Measurements from ENCODE around the gene SLC38A3.
"Not testable (repeated sequence)": the region's sequence is repeated elsewhere in the genome, so short reads cannot be mapped to it uniquely, and the experiment has no call there.

Gene SLC38A3

DNA sequence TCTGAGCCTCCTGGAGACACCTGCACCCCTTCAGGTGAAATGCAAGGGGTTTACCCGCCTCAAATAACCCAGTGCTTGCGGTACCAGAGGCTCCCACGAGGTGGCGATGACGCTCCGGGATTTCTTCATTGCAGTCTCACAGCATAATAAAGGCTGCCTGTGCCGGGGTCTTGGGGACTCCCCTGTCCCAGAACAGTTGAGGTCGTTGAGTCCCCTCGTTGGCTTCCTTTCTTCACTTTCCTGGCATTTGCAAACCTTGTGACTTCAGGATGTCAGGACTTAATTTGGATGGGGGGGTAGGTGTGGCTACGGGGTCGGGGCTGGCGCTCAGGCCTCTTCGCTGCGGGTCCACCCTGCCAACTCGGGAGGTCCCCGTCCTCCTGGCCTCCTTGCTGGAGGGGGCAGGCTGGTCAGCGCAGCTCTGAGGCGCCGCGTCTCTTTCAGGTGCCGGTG lies 12.4 kb upstream of the SLC38A3 start:
- peak; percentile 85 for DNase-seq

DNA sequence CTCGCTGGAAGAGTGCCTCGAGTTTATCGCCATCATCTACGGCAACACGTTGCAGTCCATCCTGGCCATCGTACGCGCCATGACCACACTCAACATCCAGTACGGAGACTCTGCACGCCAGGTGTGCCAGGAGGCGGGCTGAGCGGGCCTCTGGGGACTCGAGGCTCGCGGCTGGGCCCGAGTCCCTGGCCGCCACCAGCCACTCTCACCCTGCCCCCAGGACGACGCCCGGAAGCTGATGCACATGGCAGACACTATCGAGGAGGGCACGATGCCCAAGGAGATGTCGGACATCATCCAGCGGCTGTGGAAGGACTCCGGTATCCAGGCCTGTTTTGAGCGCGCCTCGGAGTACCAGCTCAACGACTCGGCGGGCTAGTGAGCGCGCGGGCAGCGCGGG lies 11.8 kb upstream of the SLC38A3 start:
- DNase-seq, result no peak

DNA sequence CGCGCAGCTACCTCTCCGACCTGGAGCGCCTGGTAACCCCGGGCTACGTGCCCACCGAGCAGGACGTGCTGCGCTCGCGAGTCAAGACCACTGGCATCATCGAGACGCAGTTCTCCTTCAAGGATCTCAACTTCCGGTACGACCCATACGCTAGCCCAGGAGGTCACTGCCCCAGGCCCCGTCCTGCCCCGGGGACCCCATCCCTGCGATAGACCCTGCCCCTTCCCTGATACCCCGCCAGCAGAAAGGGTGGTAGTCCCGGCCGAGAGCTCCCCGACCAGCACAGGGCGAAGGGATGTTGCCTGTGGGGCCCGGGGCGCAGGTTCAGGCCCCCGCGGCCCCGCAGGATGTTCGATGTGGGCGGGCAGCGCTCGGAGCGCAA lies 11.3 kb upstream of the SLC38A3 start:
- DNase-seq, result no peak

DNA sequence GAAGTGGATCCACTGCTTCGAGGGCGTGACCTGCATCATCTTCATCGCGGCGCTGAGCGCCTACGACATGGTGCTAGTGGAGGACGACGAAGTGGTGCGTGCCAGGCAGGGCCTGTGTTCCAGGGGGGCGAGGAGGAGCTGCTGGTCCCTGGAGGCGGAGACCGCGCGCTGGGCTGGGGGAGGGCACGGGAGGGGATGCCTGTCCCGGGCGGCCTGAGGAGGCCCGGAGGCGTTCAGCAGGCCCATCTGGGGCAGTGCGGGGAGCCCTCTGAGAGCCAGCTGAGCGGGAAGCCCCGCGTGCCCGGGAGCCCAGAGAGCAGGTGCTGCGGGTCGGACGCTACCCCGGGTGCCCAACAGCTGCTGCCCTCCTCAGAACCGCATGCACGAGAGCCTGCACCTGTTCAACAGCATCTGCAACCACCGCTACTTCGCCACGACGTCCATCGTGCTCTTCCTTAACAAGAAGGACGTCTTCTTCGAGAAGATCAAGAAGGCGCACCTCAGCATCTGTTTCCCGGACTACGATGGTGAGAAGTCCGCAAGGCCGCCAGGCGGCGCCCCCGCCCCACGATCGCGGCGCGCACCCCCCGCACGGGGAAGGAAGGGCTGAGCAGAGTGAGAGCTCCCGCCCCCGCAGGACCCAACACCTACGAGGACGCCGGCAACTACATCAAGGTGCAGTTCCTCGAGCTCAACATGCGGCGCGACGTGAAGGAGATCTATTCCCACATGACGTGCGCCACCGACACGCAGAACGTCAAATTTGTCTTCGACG lies 10.8 kb upstream of the SLC38A3 start:
- peak; percentile 88 for DNase-seq

DNA sequence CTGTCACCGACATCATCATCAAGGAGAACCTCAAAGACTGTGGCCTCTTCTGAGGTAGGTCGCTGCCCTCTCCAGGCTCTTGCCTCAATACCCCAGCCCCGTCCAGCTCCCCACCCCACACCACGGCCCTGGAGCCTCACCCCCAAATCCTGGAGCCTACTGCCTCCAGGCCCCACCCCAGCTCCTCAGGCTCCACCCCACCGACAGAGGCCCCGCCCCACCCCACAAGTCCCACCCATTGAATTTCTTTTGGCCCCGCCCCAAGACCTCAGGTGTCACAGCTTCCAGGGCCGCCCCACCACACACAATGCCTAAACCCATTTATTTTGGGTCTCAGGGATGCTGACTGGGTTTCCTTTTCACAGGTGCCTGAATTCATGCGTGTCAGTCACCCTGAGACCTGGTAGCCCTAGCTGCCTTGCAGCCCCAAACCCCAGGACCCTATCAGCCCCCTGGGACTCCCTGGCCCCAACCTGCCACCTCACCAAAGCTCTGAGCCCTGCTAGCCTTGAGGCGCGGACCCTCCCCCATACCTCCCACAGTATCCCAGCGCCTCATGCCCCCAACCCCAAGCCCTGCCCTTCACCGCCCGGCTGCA lies 10.1 kb upstream of the SLC38A3 start:
- peak; percentile 57 for DNase-seq

DNA sequence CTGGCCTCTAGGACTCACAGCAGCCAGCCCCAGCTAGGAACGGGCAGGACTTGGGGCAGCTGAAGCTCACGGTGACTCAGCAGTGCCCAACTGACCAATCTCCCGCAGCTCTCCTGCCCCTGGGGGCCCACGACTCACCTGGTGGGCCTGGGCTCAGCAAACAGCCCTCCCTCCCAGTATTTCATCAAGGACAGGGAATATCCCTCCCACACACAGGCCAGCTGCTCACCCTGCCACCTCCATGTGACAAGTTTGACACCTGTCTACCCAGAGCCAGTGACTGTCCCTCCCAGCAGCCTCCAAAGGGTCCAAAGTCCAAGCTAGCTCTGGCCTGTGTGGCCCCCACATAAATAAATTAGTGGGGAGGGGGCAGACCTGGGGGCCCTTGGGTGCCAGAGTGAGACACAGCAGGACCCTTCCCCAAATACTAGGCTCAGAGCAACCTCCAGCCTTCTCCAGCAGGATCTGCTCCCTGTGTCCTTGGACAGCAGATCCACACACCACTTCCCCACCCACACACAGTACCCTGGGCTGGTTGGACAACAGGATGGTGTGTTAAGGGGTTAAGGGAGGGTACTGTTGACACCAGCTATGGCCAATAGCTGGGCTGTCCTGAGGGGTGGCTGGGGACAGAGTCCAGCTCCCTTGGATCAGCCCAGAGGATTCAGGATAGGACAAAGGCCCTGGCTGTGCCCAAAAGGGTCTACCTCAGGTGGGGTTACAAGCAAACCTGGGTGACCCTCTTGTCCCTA lies 9.4 kb upstream of the SLC38A3 start:
- DNase-seq, result no peak

DNA sequence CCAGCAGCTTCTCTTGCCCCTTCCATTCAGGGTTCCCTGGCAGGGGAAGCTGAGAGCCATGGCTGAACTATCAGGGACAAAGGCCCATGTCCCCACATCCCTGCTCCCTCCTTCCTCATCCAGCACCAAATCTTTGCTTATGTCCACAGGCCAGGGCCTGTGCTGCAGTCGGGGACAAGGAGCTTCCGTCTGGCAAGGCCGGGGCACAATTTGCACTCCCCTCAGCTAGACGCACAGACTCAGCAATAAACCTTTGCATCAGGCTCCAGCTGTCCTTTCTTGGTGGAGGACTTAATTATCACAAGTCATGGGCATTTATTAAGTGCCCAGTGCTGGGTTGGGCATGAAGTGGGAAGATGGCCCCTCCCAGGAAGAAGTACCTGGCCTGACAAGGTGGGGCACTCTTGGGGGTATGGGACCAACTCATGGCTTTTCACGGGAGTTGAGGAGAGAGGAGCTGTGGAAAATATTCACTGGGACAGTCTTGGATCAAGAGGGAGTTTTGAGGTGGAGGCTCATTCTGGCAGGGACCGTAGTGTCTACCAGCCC lies 8.7 kb upstream of the SLC38A3 start:
- DNase-seq, result no peak

DNA sequence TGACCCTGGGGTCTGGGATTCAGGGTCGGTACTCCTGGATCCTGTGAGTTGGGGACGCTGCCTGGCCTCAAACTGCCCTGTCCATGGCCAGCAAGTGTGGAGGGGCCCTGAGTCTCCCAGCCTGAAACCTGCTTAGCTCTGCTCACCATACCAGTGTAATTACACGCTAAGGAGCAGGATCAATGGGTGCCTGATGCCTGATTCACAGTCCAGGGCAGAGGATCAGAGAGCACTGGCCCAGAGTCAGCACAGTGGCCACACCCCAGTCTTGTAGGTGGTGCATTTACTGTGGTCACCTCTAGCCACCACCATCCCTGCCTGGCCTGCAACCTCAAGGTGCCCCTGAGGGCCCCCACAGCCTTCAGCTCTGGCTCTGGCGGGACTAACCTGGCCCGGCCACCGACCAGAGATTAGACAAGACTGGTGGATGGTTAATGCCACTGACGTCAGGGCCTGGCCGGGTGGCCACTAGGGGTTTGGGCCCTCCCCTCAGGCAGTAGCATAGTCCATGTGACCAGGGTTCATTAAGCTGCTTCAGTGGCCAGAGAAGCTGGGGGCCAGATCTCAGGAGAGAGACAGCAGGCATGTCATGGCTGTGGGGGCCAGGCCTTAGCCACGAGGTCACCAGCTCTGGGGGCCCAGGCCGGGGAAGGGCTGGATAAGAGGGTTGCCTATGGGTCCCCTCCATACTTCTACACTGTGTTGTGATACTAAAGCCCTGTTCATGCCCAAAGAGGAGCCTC lies 3.3 kb upstream of the SLC38A3 start:
- DNase-seq, result no peak

DNA sequence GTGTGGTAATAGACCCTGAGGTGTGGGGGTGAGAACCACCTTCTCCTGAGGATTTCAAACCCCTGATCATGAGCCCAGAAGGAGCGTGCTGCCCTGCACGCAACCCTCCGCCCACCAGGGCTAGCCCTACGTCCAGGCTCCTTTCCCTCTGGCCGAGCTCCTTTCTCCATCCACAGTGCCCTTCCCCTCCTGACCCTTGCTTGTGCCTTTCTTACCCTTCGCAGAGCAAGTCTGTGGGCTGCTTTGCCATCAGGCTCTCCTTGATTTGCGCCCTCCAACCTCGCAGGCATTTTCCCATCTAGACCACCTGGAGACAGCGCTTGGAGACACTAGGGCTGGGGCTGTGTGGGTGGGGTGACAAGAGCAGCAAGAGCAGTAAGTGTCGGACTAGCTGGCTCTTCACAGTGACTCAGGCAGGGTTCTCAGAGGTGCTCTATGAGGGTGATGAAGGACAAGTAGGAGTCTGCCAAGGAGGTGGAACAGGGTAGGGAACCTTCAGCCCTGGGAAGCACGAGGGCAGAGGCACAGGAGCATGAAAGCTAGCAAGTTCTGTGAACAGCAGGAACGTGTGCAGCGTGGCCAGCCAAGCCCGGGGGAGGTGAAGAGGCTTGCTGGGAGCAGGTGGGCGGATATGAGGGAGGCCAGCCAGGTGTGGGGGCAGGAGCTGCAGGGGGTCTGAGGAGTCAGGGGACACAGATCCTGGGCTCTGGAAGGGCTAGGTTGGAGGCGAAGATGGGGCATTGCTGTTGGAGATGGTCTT lies 2.5 kb upstream of the SLC38A3 start:
- no peak for DNase-seq

DNA sequence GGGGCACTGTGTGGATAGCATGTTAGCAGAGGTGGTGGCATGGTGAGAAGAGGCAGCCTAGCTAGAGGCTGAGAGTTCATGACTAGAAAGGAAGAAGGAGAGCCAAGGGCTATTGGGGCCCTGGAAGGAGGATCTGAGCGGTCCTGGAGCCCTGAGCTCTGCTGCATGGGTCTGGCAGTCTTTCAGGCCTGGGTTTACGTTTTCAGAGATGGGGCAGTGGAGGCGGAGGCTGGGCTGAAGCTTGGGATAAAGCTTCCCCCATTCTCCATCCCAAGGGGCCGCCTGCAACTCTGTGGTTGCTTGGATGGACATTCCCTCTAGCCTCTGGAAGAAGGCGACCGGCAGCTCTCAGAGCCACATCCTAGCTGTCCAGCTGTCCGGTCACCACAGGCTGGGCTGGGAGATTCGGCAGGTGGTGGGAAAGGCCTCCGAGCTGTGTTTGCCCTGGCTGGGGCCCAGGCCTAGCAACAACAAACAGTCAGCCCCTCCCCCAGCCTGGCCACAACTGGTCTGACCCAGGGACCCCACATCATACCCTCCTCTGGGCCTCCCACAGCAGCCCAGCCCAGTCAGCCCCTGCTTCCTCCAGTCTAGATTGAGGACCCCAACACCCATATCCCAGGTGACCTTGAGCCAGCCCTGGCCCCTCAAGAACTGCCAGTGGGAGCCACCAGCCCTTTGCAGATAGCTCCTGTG lies 1.8 kb upstream of the SLC38A3 start:
- DNase-seq, result no peak

DNA sequence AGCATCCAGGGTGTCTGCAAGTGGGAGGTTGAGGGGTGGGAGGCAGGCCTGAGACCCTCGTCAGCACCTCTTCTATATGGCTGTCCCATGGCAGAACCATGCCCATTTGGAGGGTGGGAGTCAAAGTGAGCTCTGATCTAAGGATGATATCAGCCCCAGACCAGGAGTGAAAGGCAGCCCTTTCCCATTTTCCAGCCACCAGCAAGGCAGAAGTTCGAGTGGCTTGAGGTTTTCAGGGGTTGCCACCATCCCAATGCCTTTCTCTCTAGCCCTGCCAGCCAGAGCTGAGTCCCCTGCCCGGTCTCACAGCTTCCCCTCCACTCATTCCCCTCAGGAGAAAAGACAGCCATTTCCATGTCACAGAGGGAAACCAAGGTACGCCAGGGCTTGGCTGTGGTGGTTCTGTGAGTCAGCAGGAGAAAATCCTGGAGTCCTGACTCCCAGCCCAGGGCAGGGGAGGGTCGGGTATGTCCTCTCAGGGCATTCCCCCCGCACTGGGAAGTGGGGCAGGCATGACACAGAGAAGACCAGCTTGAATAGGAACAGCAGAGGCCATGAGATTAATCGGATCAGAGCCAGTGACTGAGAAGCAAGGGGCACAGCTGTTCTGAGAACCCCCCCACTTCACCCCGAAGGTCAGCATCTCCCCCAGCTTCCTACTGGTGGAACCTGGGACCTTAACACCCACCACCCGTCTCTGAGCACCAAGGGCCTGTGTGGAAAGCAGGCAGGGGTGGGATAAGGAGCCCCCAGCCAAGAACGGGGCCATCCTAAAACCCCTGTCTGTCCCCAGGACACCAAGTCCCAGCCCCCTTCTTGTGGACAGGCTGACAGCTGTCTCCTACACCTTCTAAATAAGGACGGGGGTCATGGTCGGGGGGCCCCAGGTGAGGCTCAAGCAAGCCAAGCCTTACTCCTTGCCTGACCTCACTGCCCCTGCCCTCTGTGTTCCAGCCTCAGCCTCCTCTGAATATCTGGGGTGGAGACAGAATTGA lies 965 bp upstream of the SLC38A3 start:
- DNase-seq, result no peak

DNA sequence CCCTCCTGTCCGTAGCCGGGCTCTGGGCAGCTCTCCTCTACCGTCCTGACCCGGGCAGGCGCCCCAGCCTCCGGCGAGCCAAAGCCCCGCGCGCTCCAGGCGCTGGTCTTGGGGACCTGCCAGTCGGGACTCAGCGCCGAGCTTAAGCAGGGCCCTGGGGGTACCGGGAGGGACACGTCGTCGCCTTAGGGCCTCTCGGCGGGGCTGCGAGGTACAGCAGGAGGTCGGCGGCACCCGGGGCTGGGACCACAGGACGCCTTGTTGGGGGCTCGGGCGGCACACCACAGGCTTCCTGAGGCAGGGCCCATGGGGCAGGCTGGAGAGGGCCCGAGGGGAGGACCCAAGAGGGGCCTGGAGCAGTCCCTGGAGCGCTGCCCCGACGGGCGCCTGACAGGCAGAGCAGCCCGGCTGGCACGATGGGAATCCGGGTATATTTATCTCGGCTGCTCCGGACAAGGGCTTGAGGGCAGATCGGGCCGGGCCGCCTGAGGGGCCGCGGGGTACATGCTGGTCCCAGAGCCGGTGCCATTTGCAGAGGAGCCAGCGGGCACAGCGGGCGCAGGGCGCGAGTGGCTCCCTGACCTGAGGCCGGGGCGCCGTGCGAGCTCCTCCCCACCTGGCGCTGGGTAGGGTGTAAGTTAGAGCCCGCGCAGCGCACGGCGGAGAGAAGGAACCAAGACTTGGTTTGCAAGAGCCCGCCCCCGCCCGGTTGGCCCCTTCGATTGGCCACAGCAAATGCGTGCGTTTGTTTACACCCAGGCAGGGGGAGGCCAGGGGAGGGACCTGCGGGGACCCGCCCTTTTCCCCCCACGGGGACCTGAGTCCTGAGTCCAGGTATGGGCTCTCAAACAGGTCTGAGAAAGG lies 574 bp downstream of the SLC38A3 start:
- peak; percentile 34 for DNase-seq

DNA sequence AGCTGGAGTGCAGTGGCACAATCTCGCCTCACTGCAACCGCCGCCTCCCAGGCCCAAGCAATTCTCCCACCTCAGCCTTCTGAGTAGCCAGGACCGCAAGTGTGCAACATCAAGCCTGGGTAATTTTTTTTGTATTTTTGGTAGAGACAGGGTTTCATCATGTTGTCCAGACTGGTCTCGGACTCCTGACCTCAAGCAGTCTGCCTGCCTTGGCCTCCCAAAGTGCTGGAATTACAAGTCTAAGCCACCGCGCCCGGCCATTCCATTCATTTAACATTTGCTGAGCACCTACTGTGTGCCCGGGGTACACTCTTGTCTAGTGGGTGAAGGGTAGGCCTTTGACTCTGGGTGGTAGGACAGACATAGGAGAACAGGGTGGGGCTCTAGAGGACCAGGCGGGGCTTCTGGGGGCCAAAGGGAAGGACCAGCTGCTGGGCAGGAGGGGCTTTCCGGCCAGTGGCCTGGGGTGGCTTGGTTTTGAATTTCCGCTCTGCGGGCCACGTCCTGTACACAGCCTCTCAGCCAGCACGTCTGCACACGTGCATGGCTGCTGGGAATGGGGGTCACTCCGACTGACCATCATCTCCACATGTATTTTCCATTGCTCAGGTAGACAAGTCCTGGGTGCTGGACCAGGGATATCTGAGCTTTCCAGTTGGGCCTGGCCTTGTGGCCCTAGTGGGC lies 2.4 kb downstream of the SLC38A3 start:
- DNase-seq, result no peak

DNA sequence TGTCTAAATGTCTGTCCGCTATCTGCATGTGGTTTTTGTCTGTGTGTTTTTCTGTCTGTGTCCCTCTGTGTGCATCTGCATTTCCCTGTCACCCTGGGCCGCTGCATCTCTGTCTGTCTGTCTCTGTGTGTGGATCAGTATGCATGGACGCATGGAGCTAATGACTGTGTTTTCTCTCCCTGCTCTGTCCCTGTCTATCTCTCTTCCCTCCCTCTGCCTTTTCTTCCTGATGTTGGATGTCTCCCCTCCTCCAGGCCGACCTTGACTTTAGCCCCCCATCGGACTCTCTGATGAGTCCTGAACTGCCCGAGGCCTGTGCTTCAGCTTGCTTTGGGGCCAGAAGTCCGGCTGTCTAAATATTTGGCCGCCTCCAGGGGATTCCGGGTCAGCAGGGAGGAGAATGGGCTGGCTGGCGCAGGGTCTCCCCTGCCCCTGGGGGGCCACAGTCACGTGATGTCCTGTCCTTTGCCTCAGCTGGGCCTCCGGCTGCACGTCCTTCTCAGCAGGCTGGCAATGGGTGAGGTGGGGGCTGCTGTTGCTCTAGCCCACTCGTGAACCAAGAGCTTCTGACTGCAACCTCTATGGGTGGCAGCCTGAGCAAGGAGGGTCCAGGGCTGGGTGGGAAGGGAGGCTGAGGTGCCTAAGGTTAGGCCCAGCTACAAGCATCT lies 3.7 kb downstream of the SLC38A3 start:
- DNase-seq, result no peak

DNA sequence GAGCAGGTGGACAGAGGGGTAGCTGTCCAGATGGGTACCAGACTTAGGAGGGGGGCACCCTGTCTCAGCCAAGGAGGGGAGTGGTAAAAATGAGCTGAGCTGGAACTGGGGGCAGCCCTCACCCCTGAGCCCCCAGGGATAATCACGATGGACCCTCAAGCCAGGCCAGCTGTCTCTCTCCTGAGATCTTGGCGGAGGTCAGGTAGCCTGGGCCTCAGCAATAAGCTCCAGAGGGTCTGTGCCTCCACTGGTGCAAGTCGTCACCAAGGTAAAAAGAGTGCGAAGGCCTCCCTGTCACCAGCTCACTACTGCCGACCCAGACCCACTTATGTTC lies 5.1 kb downstream of the SLC38A3 start:
- DNase-seq, result no peak

DNA sequence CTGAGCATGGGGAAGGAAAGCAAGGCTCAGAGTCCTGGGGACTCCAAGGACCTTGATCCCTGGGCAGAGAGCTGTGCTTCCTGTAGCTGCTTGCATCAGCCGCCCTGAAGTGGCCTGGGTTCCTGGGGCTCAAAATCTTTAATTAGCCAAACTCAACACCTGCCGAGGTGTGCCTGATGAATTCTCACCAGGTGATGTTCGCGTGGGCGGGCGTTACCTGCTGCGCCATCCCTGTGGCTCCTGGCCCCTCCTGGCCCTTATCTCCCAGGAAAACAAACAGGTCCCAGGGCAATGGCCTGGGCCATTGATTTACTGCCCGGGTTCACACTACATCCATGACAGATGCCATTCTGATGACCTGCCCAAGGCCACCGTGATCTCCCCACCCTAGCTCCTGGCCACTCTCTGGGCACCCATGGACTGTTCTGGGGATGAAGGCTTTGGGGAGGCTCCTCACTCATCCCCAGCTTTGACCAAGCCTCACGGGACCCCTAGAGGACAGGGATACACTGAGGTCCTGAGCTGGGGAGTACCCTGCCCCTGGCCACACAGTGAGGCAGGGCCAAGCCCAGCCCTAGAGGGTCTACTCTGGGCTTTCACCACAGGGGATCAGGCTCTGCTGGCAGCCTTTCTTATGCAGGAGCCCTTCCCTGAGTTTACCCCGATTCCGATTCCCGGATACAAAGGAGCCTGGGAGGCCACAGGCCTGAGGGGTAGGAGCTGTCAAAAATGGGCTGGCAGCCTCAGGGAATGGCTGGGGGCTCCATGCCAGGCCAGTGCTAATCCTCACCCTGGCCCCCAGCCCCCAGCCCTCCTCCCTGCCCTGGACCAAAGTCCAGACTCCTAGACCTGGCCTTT lies 5.7 kb downstream of the SLC38A3 start:
- no peak for DNase-seq

DNA sequence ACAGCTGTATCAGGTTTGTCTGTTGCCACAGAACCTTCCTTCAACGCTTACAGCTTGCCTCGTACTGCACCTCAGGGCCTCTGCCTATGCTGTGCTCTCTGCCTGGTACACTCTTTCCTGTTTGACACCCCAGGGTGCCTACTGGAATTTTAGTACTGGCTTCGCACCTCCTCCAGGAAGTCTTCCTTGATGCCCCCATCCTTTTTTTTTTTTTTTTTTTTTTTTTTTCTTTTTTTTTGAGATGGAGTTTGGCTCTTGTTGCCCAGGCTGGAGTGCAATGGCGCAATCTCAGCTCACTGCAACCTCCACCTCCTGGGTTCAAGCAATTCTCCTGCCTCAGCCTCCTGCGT lies 6.3 kb downstream of the SLC38A3 start:
- DNase-seq, result not testable (repeated sequence)

All from CD4-positive, alpha-beta T cell treated with Interleukin-21 for 1 hour (primary cell).